Measurements from ENCODE around the gene RBM38.

Gene RBM38

DNA sequence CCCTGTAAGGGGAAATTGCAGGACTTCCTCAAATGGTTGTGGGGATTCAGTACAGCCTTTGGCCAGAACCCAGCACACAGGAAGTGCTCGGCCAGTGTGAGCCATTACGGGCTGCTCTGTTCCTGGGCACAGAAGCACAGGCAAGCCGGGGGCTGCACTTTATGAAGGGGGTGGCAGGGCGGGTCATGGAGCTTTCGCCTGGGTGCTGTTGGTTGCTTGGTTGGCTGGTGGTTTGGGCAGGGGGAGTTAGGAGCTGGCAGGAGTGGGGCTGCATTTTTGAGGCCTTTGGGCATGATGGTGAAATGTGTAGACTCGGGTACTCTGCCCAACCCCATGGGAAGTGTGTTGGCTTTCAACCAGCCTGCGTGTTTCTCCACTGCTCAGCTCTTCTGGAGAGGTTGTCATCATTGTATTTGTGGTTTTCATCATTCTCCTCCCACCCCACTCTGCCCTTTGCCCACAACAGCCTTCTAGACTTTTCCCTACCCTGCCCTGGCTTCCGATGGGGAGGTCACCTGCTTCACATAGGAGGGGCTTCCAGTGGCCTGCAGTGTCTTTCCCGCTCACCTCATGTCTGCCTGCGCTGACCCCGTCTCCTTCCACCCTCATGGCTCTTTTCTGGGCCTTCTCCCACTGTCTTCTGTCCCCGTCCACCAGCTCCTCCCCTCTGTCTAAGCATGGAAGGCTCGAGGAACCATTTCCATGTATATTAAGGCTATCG is 16.1 kb upstream of the RBM38 start:
- DNase-seq (ENCODE audit: low spot score), result no peak

GRCh38 chr20:57375652-57376230 is 15.5 kb upstream of the RBM38 start:
- no peak for DNase-seq (ENCODE audit: low spot score)

- DNase-seq (ENCODE audit: low spot score), result no peak
Measured at GRCh38 chr20:57377350-57377749, 13.8 kb upstream of the RBM38 start.

GRCh38 chr20:57378107-57378506 is 13.1 kb upstream of the RBM38 start:
- no peak for DNase-seq (ENCODE audit: low spot score)

DNA sequence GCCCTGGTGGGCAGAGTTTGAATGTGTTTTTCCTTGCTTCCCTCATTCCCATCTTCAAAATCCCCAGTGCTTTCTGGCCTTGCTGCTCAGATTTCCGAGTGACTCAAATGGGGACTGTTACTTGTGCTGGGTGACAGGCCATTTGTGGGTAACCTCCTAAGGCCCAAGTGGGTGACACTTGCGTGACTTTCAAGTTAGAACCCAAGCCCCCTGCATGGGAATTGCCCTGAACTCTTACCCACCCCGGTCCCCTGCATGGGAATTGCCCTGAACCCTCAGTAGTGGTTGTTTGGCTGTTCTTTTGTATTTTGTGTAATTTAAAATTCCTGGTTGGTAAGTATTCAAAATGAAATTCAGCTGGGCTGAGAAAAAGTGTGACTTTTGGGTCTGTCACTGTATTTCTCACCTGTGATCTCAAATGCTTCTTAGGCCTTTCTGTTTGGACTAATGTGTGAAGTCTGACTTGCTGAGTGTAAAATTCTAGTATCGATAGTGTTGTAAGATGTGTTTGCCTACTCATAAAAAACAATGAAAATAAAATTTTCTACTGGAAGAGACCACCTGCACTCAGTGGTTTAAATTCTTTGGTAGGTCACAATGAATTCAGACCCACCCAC is 12.4 kb upstream of the RBM38 start:
- DNase-seq (ENCODE audit: low spot score), result no peak

GRCh38 chr20:57379263-57379647 is 11.9 kb upstream of the RBM38 start:
- no peak for DNase-seq (ENCODE audit: low spot score)

DNA sequence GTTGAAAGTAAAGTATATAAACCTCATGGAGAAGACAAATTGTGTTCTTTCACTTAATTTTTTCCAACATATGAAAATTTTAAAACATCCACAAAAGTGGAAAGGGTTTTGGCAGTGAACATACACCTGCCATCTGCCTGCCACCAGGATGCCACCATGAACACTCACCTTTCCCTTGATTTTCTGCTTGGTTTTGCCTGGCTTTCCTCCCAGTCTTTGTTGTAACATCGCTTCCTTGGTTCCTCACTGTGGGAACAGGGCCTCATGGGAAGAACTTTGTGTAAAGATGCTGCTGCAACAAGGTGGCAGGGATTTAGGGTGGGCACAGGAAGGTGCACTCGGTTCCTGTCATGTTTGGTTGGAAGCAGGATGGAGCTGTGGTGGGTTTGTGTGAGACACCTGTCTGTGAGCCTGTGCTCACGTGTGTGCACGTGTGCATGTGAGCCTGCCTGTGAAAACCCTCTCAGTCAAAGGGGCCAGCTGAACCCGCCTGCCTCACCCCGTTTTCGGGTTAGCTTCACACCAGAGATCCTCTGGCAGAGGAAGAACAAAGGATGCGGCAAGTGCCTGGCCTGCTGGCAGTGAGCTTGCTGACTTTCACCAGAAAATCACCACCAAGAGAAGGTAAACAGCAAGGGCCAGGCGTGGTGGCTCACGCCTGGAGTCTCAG is 11.0 kb upstream of the RBM38 start:
- DNase-seq (ENCODE audit: low spot score), result no peak

GRCh38 chr20:57381596-57382503 is 9.3 kb upstream of the RBM38 start:
- DNase-seq (ENCODE audit: low spot score), result peak; percentile 74

DNA sequence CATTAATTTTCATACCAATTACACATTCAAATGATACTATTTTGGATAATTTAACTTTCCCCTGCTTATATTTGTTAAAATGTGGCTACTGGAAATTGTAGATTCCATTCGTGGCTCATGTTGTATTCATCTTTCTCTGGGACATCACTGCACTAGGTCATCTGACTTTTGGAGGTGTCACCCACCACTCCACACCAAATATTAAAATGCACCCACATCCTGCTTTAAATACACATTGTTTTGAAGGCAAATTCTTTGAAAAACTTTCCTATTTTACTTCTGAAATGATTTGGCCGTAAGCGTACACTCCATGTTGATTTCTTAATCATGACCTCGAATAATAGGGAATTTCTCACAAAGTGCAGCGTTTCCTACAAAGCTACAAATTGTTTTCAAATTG is 8.7 kb upstream of the RBM38 start:
- DNase-seq (ENCODE audit: low spot score), result no peak

GRCh38 chr20:57383447-57384347 is 7.5 kb upstream of the RBM38 start:
- DNase-seq (ENCODE audit: low spot score), result no peak

GRCh38 chr20:57384486-57384885 is 6.7 kb upstream of the RBM38 start:
- no peak for DNase-seq (ENCODE audit: low spot score)

GRCh38 chr20:57384953-57385761 is 6.0 kb upstream of the RBM38 start:
- no peak for DNase-seq (ENCODE audit: low spot score)

DNA sequence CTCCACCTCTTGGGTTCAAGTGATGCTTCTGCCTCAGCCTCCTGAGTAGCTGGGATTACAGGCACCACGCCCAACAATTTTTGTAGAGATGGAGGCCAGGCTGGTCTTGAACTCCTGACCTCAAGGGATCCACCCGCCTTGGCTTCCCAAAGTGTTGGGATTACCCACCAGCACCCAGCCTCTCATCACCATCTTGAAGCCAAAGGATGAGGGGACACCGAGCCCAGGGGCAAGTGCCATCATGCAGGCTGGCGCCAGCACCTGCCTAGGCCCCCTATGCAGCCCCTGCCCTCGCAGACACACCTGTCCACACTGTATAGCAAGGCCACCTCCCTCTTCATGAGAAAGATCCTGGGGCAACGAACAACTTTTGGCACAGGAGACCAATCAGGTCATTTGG is 5.3 kb upstream of the RBM38 start:
- no peak for DNase-seq (ENCODE audit: low spot score)

GRCh38 chr20:57386762-57387161 is 4.4 kb upstream of the RBM38 start:
- DNase-seq (ENCODE audit: low spot score), result no peak

- no peak for DNase-seq (ENCODE audit: low spot score)
Measured at GRCh38 chr20:57387463-57387862, 3.7 kb upstream of the RBM38 start.

DNA sequence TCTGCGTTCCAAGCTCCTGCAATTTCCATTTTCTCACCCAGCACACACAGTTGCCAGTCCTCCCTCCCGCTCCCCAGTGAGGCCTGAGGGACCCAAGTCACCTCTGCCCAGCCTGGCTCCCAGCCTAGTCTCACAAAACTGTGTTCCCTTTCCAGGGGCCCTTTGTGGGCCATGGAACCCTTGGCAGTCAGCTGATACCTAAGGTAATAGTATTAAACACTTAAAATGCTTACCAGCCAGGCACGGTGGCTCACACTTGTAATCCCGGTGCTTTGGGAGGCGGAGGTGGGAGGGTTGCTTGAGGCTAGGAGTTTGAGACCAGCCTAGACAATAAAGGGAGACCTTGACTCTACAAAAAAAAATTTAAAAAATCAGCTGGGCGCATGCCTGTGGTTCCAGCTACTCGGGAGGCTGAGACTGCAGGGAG is 3.2 kb upstream of the RBM38 start:
- DNase-seq (ENCODE audit: low spot score), result no peak

DNA sequence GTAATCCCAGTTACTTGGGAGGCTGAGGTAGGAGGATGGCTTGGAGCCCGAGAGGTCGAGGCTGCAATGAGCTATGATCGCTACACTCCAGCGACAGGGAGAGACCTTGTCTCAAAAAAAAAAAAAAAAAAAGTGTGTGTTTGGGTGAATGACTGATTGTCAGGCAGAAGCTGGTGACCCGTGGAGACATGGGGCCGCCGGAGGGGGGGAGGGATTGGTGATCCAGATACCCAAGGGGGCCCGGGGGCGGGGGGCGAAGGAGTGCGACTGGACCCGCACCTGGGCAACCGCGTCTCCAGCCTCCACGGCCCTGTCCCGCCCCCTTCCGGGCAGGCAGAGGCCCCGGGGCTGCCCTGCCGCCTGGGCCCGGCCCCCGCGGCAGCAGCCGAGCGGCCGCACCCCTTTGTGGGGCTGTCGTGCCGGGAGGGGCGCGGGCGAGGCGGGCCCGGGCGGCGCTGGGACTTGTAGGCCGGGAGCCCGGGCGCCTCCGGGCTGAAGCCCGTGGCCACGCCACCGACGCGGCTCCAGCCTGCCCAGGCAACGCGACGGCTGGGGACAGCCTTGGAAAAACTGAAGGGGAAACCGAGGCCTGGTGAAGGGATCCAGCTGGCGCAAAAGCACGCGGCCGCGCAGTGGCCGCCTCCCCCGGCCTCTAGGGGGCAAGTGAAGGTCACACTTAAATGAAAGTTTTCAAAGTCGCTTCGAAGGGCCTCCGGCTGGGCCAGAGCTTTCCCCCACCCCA is 2.1 kb upstream of the RBM38 start:
- peak; percentile 80 for DNase-seq (ENCODE audit: low spot score)

GRCh38 chr20:57389695-57390603 is 1.2 kb upstream of the RBM38 start:
- DNase-seq (ENCODE audit: low spot score), result no peak

All from LoVo (cell line).